NCI-H2196 treated with DMSO at 0.1 percent for 48 hours (cell line): ENCODE measurements around the gene SLC2A5.
A peak's percentile ranks its signal among the peaks of the same experiment; 100 is the strongest.
"Not testable (repeated sequence)": the region's sequence is repeated elsewhere in the genome, so short reads cannot be mapped to it uniquely, and the experiment has no call there.

Experiments used
- DNase-seq: peaks from one replicate; lab custom pipeline; 2025; ENCODE audit not compliant: unreplicated experiment; lab: John Stamatoyannopoulos, UW

The SLC2A5 gene

GRCh38 chr1:9009438-9010370 is 59.7 kb downstream of the SLC2A5 start:
- no peak for DNase-seq

GRCh38 chr1:9008236-9008635 is 61.2 kb downstream of the SLC2A5 start:
- DNase-seq, result no peak

- DNase-seq, result no peak
These were observed 62.3 kb downstream of the SLC2A5 start for GRCh38 chr1:9006956-9007615.

- DNase-seq, result no peak
These were observed 64.1 kb downstream of the SLC2A5 start for GRCh38 chr1:9005395-9005708.

GRCh38 chr1:9004700-9005394 is 64.6 kb downstream of the SLC2A5 start:
- DNase-seq, result peak; percentile 41

GRCh38 chr1:9004031-9004699 is 65.3 kb downstream of the SLC2A5 start:
- no peak for DNase-seq

- DNase-seq, result not testable (repeated sequence)
These were observed 67.2 kb downstream of the SLC2A5 start for GRCh38 chr1:9002215-9002560.

- DNase-seq, result not testable (repeated sequence)
These were observed 67.8 kb downstream of the SLC2A5 start for GRCh38 chr1:9001534-9002214.

- not testable (repeated sequence) for DNase-seq
These were observed 75.3 kb downstream of the SLC2A5 start for GRCh38 chr1:8993962-8994675.

GRCh38 chr1:8992936-8993687 is 76.3 kb downstream of the SLC2A5 start:
- no peak for DNase-seq

GRCh38 chr1:8989821-8990220 is 79.6 kb downstream of the SLC2A5 start:
- no peak for DNase-seq

GRCh38 chr1:8989061-8989460 is 80.4 kb downstream of the SLC2A5 start:
- DNase-seq, result no peak

- no peak for DNase-seq
These were observed 80.8 kb downstream of the SLC2A5 start for GRCh38 chr1:8988618-8988967.

- peak; percentile 11 for DNase-seq
These were observed 81.4 kb downstream of the SLC2A5 start for GRCh38 chr1:8987881-8988617.

GRCh38 chr1:8986814-8987190 is 82.6 kb downstream of the SLC2A5 start:
- DNase-seq, result no peak

GRCh38 chr1:8985915-8986813 is 83.3 kb downstream of the SLC2A5 start:
- peak; percentile 62 for DNase-seq
